HG02938 (cell line): ENCODE measurements around the gene F2RL1.
"Not testable (repeated sequence)": the region's sequence is repeated elsewhere in the genome, so short reads cannot be mapped to it uniquely, and the experiment has no call there.

Experiments used
- ATAC-seq: cut with Tn5 transposase; IDR thresholded peaks from one replicate; pipeline ENCODE4 v1.9.1; 2021; ENCODE audit warnings: mild to moderate bottlenecking, moderate library complexity; ENCODE audit not compliant: unreplicated experiment

Gene F2RL1

DNA sequence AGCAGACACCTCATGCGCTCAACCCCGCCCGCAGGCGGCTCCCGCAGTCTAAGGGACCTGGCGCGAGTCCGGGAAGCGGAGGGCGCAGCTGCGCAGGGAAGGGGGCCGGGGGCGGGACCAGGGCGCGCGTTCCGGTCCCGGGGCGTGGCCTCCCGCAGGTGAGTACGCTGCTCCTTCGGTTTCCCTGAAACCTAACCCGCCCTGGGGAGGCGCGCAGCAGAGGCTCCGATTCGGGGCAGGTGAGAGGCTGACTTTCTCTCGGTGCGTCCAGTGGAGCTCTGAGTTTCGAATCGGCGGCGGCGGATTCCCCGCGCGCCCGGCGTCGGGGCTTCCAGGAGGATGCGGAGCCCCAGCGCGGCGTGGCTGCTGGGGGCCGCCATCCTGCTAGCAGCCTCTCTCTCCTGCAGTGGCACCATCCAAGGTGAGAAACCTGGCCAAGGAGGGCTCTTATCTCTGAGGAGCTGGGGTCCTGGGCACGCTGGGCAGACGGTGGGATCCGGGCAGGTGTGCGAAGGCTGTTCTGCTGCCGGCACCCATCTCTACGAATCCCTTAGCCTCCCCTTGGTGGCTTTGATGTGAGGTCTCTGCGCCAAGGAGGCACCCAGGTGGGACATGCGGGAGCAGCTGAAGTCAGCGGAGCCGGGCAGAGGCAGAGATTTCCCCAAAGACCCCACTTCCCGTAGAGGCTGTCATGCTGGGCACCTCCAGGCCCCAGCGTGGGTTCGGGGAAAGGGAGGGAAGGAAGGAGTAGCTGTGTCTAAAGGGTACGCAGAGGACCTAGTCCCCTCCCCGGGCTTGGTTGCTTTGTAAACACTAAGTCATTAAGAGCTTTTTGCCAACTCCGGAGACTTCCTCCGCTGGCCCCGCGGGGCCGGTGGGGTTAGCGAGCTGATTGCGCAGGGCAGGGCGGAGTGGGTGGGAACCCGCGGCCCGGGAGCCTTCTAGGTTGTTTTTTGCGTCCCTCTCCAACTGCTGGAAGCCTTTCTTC is at the start of gene F2RL1:
Gene F2RL1, plus strand, starts transcription at position 187 of the 988 bp plus-strand sequence. Its CDS starts 153 bp downstream, at position 340.
- ATAC-seq, result no peak

DNA sequence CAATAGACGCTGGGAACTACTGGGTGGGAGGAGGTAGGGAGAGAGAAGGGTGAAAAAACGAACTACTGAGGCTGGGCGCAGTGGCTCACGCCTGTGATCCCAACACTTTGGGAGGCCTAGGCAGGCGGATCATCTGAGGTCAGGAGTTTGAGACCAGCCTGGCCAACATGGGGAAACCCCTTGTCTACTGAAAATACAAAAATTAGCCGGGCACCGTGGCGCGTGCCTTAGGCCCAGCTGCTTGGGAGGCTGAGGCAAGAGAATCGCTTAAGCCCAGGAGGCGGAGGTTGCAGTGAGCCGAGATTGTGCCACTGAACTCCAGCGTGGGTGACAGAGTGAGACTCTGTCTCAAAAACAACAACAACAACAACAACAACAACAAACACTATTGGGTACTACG is 47.8 kb upstream of the F2RL1 start:
- not testable (repeated sequence) for ATAC-seq

- ATAC-seq, result no peak
Measured at GRCh38 chr5:76771705-76772405, 47.0 kb upstream of the F2RL1 start.

GRCh38 chr5:76775921-76776320 is 42.9 kb upstream of the F2RL1 start:
- ATAC-seq, result no peak

- no peak for ATAC-seq
Measured at GRCh38 chr5:76776391-76776790, 42.4 kb upstream of the F2RL1 start.

GRCh38 chr5:76780616-76781015 is 38.2 kb upstream of the F2RL1 start:
- not testable (repeated sequence) for ATAC-seq

DNA sequence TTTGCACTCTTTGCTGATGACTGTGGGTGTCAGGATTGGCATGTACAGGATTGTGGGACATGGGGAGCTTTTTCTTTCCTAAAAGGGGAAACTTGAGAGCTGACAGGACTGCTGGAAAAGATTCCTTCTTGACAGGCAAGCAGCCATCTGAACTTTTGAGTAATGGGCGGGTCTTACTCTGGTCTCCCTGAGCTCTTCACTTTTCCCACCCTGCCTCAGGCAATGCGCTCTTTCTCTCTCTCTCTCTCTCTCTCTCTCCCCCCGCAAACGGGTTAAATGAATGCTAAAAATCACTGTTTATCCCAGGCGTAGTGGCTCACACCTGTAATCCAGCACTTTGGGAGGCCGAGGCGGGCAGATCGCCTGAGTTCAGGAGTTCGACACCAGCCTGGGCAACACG is 37.1 kb upstream of the F2RL1 start:
- no peak for ATAC-seq

- no peak for ATAC-seq
Measured at GRCh38 chr5:76782444-76782843, 36.4 kb upstream of the F2RL1 start.

- no peak for ATAC-seq
Measured at GRCh38 chr5:76787237-76787636, 31.6 kb upstream of the F2RL1 start.

DNA sequence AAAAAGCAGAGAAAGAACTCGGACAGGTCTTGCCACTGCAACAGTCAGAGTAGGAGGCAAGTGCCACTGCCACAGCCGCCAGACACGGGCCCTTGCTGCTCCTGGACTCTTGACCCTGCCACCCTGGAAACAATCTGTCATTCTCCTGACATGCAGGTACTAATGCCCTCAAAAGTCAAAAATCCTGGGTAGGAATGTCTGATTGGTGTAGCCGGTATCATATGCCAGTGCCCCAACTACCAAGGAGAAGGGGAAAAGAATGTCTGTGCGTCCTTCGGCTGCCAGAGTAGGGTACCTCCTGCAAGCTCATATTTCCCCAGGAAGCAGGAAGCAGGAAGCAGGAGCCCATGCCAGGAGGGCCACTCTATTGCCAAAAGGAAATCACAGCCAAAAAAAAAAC is 30.5 kb upstream of the F2RL1 start:
- ATAC-seq, result no peak

DNA sequence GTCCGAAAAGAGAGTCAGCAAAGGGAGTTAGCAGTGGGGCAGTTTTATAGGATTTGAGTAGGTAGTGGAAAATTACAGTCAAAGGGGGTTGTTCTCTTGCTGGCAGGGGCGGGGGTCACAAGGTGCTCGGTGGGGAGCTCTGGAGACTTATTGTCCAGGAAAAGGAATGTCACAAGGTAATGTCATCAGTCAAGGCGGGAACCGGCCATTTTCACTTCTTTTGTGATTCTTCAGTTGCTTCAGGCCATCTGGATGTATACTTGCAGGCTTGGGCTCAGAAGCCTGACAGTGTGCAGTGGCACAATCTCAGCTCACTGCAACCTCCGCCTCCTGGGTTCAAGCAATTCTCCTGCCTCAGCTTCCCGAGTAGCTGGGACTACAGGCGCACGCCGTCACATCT is 29.6 kb upstream of the F2RL1 start:
- not testable (repeated sequence) for ATAC-seq

DNA sequence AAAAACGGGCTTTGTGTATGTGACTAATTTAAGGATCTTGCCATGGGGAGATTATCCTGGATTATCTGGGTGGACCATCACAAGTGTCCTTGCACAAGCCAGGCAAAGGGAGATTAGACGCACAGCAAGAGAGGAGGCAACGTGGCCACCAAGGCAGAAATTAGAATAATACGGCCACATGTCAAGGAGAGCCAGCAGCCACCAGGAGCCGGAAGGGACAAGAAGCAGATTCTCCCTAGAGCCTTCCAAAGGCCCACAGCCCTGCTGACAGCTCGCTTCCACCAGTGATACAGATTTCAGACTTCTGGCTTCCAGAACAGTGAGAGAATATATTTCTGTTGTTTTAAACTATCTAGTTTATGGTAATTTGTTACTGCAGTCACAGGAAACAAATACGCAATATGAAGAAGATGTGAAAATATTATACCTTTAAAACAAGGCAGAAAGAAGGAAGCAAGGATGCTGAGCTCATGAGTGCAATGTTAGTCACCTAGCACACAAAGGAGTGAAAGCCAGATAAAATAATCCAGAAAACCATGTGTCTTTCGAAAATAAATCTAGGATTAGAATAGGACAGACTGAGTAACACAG is 28.7 kb upstream of the F2RL1 start:
- no peak for ATAC-seq

- no peak for ATAC-seq
Measured at GRCh38 chr5:76790632-76791290, 28.1 kb upstream of the F2RL1 start.

DNA sequence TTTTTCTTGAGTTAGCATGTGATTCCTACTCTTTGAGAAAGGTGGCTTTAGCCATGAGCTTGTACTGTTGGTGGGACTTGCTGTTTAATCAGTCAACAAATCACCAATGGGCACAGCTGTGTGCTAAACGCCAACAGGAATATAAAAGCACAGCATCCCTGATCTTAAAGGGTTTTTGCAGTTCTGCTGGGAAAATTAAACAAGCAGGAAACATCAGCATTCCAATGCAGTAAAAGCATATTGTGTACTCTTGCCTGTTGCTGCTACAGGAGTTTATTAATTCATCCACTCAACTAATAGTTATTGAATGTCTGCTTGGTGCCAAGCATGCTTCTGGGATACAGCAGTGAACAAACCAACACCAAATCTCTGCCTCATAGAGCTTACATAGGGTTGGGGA is 27.4 kb upstream of the F2RL1 start:
- ATAC-seq, result no peak

GRCh38 chr5:76794871-76795270 is 24.0 kb upstream of the F2RL1 start:
- no peak for ATAC-seq

GRCh38 chr5:76799588-76799987 is 19.2 kb upstream of the F2RL1 start:
- no peak for ATAC-seq

GRCh38 chr5:76800579-76800978 is 18.3 kb upstream of the F2RL1 start:
- no peak for ATAC-seq

DNA sequence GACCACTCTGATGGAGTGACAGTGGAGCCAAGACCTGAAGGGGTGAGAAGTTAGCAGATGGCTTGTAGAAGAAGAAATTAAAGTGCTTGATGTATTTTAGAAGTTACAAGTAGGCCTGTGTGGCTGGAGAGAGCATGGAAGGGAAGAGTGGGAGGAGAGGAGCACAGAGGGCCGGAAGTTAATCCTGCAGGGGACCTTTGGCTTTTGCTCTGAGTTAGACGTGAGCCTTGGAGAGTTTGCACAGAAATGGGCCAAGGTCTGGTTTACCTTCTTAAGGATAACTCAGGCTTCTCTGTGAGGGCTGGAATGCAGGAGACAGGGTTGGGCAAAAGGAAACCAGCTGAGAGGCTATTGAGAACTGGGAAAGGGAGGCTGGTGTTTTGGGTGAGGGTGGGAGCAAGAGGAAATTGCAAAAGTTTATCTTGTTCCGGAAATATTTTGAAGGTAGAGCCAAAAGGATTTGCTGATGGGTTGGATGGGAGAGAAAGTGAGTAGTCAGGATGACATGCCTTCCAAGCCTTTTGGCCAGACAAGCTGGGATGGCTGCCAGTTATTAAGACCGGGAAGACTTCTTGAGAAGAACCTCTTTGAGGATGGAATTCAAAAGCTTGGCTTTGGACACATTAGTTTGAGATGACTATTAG is 17.5 kb upstream of the F2RL1 start:
- no peak for ATAC-seq

GRCh38 chr5:76801803-76802195 is 17.0 kb upstream of the F2RL1 start:
- no peak for ATAC-seq

DNA sequence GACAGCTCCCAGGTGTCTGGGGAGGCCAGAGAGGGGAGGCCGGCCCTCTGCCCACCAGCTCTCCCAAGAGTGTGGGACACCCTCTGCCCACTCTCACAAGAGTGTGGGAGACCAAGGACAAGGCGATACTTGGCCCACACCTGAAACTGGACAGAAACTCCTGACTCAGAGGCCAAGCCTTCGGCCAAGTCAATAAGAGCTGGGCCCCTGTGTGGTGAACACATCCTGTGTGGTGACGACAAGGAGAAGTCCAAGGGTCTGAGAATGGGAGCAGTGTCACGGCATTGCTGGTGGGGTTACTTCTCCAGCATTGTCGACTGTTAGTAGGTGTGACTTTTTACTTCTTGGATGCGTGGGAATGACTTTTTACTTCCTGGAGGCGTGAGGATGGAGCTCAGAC is 14.6 kb upstream of the F2RL1 start:
- no peak for ATAC-seq
